Loucy (cell line): ENCODE data around the gene ITGA2.

Experiments
- H2AFZ ChIP-seq: fragments of 200-600 bp; sonication (generic); 2 replicates; pipeline ENCODE4 v1.6.0; 2016; ENCODE audit warnings: antibody characterized with exemption, mild to moderate bottlenecking, low read length, moderate library complexity
- H3F3A ChIP-seq: fragments of 200-600 bp; 2 replicates; pipeline ENCODE4 v1.6.0; 2016; ENCODE audit warnings: antibody characterized with exemption, low read depth, mild to moderate bottlenecking
- H3K27me3 ChIP-seq: fragments of 200-600 bp; sonication (generic); 2 replicates; pipeline ENCODE4 v1.6.1; 2014; ENCODE audit warnings: low read length, mild to moderate bottlenecking; ENCODE audit not compliant: insufficient read depth, poor library complexity, severe bottlenecking
- H3K36me3 ChIP-seq: fragments of 200-600 bp; sonication (generic); 2 replicates; pipeline ENCODE4 v1.6.1; 2016; ENCODE audit warnings: low read length; ENCODE audit not compliant: insufficient read depth
- H3K4me1 ChIP-seq: fragments of 200-600 bp; sonication (generic); 2 replicates; pipeline ENCODE4 v1.5.1; 2014; ENCODE audit warnings: low read length, mild to moderate bottlenecking; ENCODE audit not compliant: insufficient read depth, poor library complexity, severe bottlenecking
- H3K4me2 ChIP-seq: fragments of 200-600 bp; sonication (generic); 2 replicates; pipeline ENCODE4 v1.6.0; 2014; ENCODE audit warnings: antibody characterized with exemption, low read length, low read depth, mild to moderate bottlenecking; ENCODE audit not compliant: poor library complexity, severe bottlenecking
- H3K4me3 ChIP-seq: fragments of 200-600 bp; sonication (generic); 2 replicates; pipeline ENCODE4 v1.5.1; 2014; ENCODE audit warnings: low read length, mild to moderate bottlenecking, mixed read lengths; ENCODE audit not compliant: poor library complexity, severe bottlenecking
- H3K79me2 ChIP-seq: fragments of 200-600 bp; sonication (generic); 2 replicates; pipeline ENCODE4 v1.6.1; 2014; ENCODE audit warnings: low read length; ENCODE audit not compliant: insufficient read depth
- H3K9ac ChIP-seq: fragments of 200-600 bp; sonication (generic); 2 replicates; pipeline ENCODE4 v1.6.0; 2014; ENCODE audit warnings: mild to moderate bottlenecking, low read depth, low read length, moderate library complexity; ENCODE audit not compliant: poor library complexity, severe bottlenecking
- H3K9me2 ChIP-seq: fragments of 200-600 bp; sonication (generic); replicated peaks from 2 replicates; pipeline ENCODE4 v1.6.1; 2016; ENCODE audit warnings: low read depth, low read length, mixed read lengths
- H3K9me3 ChIP-seq: fragments of 200-600 bp; sonication (generic); 2 replicates; pipeline ENCODE4 v1.6.1; 2014; ENCODE audit warnings: mild to moderate bottlenecking, antibody characterized with exemption, low read length, low read depth; ENCODE audit not compliant: insufficient read depth
- H4K20me1 ChIP-seq: fragments of 200-600 bp; sonication (generic); 2 replicates; pipeline ENCODE4 v1.6.0; 2014; ENCODE audit warnings: antibody characterized with exemption, low read length, mild to moderate bottlenecking; ENCODE audit not compliant: insufficient read depth, poor library complexity, severe bottlenecking
- CTCF ChIP-seq: fragments of 200-600 bp; sonication (generic); conservative IDR thresholded peaks from 2 replicates; pipeline ENCODE4 v1.5.1; 2014; ENCODE audit warnings: mild to moderate bottlenecking, antibody characterized with exemption, low read length
- EZH2phosphoT487 ChIP-seq: fragments of 200-600 bp; IDR thresholded peaks from 2 replicates; pipeline ENCODE4 v1.6.1; 2018; ENCODE audit warnings: antibody characterized with exemption, mild to moderate bottlenecking, moderate library complexity, borderline replicate concordance

ITGA2 gene

GRCh38 chr5:53001541-53001940, 12.4 kb downstream of the ITGA2 start:
- TF ChIP-seq CTCF: no peak
- no peak for TF ChIP-seq EZH2phosphoT487
- Histone ChIP-seq H2AFZ (no peak overlapping the region), H3K36me3 (no peaks in the 10 kb centered on the region), H3K79me2 (no peaks in the 10 kb centered on the region), H3K4me1 (peaks cover 29% of the 10 kb centered on the region), H3K27me3 (no peaks in the 10 kb centered on the region), H3K9me2 (no peaks in the 10 kb centered on the region), H3K4me3 (no peak overlapping the region), H3F3A (no peaks in the 10 kb centered on the region), H3K4me2 (no peak overlapping the region), H4K20me1 (no peaks in the 10 kb centered on the region), H3K9me3 (no peaks in the 10 kb centered on the region), H3K9ac (no peak overlapping the region)

- no peaks in the 10 kb centered on the region for H3K9me2 ChIP-seq
- no peak overlapping the region for H2AFZ ChIP-seq
- H3K9ac ChIP-seq: no peak overlapping the region
- no peaks in the 10 kb centered on the region for H3K79me2 ChIP-seq
- no peak overlapping the region for H3K4me2 ChIP-seq
- H3K27me3 ChIP-seq: no peaks in the 10 kb centered on the region
- H3K4me1 ChIP-seq: peaks cover 36% of the 10 kb centered on the region
- no peaks in the 10 kb centered on the region for H3K36me3 ChIP-seq
- no peak overlapping the region for H3K4me3 ChIP-seq
- no peaks in the 10 kb centered on the region for H3K9me3 ChIP-seq
- TF ChIP-seq CTCF (no peak), EZH2phosphoT487 (no peak)
- no peaks in the 10 kb centered on the region for H3F3A ChIP-seq
- no peaks in the 10 kb centered on the region for H4K20me1 ChIP-seq
Measured at GRCh38 chr5:53002491-53002890, 13.3 kb downstream of the ITGA2 start.

- H3K9me3 ChIP-seq: no peaks in the 10 kb centered on the region
- H3K9ac ChIP-seq: no peak overlapping the region
- no peak overlapping the region for H3K4me3 ChIP-seq
- H3K4me2 ChIP-seq: no peak overlapping the region
- no peaks in the 10 kb centered on the region for H4K20me1 ChIP-seq
- no peaks in the 10 kb centered on the region for H3K79me2 ChIP-seq
- H3K4me1 ChIP-seq: peaks cover 41% of the 10 kb centered on the region
- no peaks in the 10 kb centered on the region for H3F3A ChIP-seq
- TF ChIP-seq EZH2phosphoT487 (no peak), CTCF (no peak)
- no peak overlapping the region for H2AFZ ChIP-seq
- H3K9me2 ChIP-seq: no peaks in the 10 kb centered on the region
- no peaks in the 10 kb centered on the region for H3K27me3 ChIP-seq
- no peaks in the 10 kb centered on the region for H3K36me3 ChIP-seq
Measured at GRCh38 chr5:53003144-53003543, 14.0 kb downstream of the ITGA2 start.
